Medulla oblongata (tissue), 1 donor: Measurements from ENCODE around the gene NKX1-1.

Source experiments
- DNase-seq: peaks from one replicate; pipeline ENCODE4 v3.0.0-alpha.2; 2015; ENCODE audit errors: extremely low spot score

NKX1-1 gene

DNA sequence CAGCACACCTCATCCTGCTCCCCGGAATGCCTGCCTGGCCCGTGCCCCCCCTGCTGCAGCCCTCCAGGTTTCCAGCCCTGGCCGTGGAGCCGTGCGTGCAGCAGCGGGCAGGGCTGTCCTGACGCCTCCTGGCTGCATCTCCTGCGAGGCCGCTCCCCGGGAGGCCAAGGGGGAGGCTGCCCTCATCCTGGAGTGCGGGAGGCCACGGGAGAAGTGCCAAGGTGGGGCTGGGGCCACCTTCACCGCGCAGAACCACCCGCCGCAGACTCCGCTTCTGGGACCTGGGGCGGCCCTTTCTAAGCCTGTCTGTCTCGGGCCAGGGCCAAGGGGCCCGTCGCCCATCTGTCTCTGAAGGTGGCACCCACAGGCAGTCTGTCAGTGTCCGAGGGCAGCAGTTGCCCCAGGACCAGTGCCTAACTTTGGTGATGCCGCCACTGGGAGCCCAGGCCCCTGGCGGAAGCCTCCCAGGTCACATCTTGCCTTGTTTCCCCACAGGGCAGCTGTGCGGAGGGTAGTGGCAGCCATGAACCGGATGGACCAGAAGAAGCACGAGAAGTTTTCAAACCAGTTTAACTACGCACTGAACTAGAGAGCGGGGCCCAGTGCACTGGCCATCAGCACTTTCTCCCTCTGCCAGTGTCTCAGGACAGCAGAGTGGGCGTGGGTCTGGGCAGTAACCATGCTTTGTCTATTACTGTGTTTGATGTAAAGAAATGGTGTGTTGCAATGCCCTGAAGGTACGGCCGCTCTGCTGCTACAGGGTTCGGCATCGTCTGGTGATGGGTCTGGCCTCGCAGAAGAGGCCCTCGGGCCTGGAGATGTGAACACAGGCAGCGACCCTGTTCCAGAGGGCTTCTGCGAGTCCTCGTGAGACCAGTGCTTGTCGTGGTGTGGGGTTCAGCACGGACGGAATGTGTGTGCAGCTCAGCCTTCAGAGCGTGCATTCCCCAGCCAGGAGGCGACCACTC is 20.6 kb downstream of the NKX1-1 start:
- no peak for DNase-seq

DNA sequence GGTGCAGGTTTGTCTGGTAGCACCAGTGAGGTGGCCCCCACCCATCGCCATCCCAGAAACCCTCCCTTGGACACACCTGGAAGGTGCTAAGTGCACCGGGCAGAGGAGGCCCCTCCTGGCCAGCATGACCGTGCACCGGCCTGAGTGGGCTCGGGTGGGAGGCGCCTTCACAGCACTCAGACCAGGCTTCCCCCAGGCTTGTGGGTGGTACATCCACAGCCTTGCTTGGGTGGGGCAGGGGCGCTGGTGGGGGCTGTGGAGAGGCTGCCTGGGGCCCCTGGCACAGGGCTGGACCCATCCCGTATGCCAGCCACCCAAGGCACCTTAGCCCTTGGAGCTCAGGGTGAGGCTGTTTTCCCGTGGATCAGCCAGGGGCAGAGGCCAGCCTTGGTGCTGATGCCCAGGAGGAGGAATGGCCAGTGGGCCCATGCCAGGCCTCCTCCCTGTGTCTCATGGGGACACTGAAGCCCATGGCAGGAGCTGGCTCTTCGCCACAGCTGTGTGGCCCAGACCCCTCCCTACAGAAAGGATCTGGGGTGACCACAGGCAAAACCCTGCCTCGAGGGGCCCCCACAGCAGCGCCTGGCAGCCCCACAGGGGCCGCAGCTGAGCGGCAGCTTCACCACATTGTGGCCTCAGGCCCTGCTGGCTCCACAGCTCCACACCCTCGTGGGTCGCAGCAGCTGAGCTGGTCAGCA is 21.4 kb downstream of the NKX1-1 start:
- DNase-seq, result no peak

DNA sequence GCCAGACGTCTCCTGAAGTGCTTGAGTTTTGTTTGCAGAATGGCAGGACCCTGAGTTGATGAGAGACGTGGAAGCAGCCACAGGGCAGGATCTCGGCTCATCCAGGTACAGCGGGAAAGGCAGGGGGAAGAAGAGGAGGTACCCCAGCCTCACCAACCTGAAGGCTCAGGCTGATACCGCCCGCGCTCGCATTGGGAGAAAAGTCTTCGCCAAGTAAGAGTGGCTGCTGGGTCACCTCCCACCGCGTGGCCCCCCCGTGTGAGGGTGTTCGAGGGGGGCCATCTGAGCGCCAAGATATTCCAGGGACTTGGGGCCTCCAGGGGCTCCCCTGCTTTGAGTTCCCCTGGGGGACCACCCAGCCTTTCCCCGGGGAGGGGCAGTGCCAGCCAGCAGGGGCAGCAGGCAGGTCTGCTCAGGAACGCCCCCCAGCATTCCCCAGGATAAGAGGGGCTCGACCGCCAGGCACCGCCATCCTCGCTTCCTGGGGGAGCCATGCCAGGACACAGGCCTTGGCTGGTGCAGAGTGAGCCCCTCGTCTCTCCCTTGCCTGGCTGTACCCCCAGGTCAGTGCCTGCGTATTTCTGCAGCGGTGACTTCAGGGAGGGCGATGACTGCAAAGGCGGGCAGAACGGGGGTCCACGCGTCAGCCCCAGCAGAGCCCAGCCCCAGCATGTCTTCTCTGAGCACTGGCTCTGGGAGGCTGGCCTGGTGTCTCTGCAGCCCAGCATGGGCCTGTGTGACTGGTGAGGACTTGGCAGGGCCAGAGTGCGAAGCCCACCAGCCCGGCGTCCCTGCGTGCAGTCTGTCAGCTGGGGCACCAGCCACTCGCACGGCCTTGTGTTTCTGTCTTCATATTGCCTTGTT is 22.3 kb downstream of the NKX1-1 start:
- DNase-seq, result no peak

DNA sequence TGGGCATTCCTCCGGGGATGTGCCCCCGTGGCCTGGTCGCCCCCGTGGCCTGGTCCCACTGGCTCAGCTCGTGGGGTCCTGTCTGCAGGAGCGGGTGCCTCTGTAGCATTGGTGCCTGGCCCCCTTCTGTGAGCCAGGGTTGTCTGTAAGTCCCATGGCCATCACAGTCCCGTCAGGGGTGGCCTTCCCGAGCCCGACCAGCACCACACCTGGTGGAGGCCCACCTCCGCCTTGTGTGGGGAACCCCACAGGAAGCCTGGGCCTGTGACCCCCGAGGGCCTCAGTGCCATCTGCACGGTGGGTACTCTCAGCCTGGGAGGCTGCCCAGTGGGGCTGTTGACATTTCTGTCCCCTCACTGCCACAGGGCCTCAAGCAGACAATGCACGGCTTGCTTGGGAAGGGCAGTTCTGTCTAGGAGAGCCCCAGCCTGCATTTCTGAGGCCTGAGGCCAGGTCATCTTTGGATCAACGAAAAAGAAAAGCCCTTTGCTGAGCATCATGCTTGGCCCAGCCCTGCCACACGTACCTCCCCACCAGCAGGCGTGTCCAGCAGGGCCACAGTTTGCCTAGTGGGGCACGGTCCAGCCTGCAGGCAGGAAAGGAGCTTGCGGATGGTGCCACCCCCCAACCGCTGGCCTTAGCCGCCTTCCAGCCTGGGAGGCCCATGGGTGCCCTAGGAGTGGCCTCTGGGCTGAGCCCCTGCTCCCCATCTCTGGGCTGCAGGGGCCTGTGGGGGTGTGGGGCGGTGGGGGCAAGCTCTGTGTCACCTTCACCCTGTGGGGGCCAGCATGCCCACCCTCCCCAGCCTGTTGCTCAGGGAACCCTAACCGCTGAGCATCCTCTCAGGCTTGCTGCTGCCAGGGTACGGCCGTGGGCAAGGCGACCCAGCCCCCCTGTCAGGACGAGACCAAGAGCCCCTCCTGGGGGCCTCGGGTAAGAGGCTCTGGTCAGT is 23.2 kb downstream of the NKX1-1 start:
- no peak for DNase-seq

DNA sequence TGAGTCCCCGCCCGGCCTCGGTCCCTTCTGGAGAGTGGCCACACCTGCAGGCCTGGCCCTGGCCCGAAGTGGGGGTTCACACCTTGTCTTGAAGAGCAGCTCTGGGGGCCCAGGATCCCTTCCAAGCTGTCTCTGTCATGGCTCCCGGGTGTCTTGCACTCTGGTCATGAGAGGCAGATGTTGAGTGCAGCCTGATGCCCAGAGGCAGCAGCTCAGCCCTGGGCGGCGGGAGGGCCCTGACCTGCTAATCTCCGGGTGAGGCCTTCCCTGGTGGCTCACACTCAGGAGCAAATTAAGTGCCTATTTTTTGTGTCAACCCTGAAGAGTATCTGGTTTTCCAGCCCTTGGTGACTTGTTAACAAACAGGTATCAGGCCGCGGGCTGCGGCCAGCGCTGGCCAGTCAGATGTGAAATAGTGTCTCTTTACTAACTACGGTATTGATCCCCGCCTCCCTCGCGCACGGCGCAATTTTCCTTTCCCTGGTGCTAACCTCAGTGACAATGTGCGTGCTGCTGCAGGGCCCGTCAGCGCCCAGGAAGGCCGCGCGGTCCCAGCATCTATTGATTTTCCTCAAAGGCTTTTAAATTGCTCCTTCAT is 24.2 kb downstream of the NKX1-1 start:
- no peak for DNase-seq

DNA sequence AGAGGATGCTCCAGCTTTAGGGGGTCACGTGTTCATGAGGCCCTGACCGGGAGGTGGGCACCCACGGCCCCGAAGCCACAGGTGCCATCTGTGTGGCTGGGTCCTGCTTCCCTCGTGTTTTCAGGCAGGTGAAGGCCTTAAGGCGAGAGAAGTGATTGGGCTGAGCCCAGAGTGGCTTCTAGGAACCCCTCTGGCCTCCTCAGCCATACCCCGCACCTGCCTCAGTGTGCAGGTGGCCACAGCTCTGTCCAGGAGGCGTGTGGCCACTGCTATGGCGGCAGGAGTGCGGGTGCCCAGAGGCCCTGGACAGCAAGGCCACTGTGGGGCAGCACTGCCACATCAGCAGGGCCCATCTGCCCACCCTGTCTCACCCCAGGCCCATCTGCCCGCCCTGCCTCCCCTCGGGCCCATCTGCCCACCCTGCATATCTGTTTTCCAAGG is 25.0 kb downstream of the NKX1-1 start:
- no peak for DNase-seq

DNA sequence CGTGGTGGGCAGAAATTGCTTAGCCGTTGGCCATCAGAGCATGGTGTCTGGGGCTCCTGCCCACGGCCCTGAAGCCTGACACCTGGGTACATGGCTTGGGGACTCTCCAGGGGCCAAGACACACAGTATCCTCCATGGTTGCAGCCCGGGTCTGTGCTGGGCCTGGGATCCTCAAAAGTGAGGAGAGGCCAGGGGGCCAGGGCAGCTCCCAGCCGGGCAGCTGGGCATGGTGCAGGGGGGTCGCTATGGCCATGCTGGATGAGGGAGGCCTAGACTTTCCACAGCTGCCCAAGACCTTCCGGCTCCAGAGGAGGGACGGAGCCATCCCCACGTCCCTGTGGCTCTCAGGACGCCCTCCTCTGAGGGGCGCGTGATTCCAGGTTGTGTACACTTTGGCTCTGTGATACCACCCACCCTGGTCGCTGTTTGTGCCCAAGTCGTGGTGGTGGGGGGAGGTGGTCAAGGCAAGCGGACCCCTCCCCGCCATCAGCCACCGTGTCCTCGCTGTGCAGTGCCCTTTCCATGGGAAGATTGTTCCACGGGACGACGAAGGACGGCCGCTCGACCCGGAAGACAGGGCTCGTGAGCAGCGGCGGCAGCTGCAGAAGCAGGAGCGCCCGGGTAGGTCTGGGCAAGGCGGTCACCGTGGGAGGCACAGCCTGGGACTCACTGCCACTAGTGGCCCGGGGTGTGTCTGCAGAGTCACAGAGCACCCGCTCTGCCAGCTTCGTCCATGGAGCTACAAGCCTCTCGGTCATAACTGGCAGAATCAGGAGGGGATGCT is 25.7 kb downstream of the NKX1-1 start:
- DNase-seq, result no peak

DNA sequence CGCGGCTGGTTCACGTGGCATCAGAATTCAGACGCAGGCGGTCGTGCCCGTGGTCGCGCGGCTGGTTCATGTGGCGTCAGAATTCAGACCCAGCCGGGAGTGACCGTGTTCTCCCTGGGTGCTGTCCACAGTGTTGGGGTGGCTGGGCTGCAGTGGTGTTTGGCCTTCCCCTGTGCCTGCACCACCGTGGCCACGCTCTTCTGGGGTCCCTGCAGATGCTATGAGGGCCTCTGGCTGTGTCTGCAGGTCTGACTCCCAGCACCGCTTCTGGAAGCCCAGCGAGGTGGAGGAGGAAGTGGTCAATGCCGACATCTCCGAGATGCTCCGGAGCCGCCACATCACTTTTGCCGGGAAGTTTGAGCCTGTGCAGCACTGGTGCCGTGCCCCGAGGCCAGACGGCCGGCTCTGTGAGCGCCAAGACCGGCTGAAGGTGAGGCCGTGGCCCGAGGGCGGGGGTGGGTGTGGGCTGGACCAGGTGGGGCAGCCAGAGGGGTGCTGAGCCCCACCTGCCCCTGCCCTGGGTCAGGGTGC is 26.4 kb downstream of the NKX1-1 start:
- no peak for DNase-seq

DNA sequence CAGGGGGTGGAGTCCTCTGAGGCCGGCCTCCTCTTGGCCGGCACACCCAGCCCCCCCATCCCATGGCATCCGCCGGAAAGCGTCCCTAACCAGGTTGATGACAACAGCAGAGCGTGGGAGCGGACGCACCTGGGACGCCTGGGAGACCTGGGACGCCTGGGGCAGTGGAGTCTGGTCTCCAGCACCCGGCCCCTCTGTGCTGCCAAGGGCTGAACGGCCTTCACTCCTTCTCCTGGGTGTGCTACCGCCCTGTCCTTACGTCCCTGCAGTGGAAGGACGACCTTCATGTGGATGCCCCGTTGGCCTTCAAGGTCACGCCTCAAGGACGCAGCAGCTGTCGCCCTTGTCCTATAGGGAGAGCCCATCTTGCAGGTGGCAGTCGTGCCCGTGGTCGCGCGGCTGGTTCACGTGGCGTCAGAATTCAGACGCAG is 26.9 kb downstream of the NKX1-1 start:
- no peak for DNase-seq

DNA sequence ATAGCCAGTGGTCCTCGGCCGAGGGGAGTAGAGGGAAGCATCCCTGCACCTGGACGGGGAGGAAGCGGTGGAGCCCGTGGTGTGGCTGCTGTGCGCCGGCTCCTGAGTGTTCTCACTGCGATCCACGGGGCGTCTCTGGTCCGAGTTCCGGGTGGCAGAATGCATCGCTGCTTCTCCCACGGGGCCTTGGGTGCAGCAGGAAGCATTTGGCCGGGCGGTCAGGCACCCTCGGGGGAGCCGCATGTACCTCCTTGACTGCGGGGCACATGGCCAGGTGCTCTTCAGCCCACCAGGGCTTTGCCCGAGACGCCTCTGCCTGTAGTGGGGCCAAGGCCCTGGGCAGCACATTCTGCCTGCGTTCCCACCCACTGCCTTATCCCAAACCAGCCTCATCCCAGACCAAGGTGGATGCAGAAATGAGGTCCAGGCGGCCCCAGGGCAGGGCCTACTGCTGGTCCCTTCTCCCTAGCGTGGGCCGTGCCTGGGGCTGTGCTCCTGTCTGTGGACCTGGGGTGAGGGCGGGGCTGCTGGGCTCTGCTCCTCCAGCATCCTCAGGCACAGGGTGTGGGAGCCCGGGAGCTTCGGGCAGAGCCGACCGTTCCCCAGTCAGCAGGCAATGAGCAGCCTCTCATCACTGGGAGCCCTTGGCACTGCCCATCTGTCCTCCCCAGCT is 27.5 kb downstream of the NKX1-1 start:
- no peak for DNase-seq

DNA sequence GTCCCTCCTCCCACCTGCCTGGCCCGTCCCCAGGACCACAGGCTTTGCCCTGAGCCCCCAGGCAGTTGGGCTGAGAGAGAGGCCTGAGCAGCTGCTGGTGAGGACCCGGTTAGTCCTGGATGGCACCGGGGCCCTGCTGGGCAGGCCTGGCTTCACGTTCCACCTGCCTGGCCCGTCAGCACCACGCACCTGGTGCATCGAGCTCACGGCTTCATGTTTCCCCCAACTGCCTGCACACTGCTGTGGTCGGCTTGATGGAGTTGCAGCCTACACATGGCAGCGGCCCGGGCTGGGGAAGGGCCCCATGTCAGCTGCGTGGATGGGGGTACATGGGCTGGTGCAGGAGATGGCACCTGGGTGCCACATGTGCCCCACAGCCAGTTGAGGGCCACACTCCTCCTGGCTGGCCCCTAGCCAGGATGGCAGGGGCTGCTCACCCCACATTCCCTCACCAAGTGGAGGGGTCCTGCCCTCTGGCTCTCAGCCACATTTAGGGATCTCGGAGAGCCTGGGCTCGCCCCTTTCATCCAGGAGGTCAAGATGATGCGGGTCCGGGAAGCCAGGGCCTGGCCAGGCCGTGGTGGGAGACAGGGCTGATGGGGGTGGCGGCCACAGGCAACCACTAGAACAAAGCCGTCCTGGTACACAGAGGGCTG is 28.5 kb downstream of the NKX1-1 start:
- DNase-seq, result no peak

DNA sequence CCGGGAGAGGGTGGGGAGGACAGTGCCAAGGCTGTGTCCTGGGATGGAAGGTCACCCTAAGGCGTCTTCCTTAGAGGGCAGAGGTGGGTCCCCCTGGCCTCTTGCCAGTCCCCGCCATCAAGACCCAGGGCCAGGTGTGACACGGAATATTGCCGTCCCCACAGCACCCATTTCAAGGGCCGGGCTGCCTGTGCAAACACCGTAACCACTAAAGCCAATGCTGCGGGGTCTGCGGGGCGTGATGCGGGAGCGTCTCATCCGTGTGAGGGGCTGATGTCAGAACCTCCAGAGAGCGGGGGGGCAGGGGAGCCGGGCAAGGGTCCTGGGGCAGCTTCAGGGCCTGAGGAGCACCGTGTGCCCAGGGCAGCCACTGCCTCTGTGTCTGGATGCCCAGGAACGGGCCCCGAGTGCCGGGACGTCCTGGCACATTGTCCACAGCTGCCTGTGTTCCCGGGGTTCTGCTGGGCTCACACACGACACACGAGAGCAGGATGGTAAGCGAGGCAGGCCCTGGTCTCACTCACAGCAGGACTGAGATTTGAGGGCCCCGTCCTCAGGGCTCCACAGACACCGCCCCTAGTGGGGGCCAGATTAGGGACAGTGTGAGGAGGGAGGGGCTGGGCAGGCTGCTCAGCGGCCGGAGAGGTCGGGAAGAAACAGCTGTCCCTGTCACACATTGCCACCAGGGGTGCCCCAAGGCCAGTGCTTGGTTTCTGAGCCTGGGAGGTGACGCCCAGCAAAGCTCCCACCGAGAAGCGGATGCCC is 29.2 kb downstream of the NKX1-1 start:
- DNase-seq, result no peak

DNA sequence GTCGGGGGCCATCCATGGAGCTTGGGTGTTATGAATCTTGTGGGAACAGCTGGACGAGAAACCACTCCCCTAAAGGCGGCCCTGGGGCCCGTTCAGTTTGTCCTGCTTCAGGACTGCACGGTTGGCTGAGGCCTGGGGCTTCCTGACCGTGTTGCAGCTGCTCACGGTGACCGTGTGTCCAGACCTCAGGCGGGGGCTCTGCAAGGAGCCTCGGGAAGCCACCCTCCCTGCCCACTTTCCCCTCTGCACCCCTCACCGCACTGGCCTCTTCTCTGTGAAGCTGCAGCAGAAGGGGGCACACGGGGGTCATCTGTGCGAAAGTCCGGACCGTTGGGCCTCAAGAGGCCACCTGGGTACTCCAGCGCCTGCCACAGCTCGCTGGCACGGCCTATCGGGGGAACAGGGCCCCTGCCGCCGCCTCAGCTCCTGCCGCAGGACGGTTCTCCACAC is 29.8 kb downstream of the NKX1-1 start:
- no peak for DNase-seq

DNA sequence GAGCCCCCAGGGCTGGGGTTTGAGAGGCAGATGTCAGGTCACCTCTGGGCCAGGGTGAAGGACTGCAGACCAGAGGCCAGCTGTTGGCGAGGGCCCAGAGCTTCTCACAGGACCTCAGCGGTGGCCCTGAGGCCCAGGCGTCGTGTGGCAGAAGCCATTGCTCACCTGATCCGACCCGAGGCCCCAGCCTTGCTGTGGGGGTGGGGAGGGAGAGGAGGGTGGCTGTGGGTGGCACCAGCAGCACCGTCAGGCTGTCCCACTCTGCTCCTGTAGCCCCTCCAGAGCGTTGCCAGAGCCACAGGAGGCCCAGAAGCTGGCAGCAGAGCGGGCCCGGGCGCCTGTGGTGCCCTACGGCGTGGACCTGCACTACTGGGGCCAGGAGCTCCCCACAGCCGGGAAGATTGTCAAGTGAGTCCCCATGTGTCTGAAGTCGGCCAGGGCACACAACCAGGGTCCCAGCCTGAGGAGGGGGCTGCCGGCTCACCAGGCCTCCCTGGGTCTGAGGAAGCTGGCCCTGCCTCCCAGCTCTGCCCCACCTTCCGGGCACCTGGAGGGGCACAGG is 30.4 kb downstream of the NKX1-1 start:
- no peak for DNase-seq

DNA sequence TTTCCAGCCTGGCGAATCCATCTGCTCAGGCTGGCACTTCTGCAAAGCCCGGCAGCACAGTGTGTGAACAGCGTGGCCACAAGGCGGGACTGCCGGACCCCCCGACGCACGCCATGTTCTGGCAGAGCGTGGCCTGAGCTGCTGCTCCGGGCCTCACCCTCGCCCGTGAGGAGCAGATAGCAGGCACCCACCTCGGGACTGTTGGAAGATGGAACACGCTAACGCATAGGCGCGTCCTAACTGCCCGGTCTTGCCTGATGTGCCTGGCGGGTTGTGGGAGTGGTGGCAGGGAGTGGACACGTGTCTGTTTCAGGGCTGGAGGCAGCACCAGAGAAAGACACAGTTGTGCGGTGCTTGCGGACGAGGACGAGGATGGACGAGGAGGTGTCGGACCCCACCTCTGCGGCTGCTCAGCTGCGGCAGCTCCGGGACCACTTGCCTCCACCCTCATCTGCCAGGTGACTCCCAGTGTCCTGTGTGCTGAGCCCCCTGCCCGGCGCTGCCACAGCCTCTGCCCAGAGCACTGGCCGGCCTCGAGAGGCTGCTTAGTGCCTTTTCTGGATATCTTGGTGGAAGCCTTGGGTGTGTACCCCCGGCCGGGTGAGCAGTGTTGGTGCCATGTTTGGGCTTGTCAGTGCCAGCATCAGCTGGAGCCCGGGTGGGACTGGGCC is 31.1 kb downstream of the NKX1-1 start:
- no peak for DNase-seq

DNA sequence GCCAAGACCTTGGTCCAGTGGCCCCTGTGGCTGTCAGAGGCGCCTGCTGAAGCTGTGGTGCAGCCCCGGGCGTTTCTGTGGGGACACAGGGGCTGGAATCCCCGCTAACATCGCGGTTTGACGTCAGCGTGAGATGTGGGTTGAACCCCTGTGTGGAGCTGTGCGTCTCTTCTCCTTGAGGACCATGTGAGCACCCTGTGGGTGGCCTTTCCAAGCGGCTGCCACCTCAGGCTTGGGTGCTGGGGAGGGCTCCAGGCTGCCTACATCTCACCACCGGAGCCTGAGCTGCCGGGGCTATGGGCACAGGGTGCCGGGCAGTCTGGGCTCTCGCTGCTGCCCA is 31.6 kb downstream of the NKX1-1 start:
- DNase-seq, result no peak
